Effector memory CD4-positive, alpha-beta T cell (primary cell): ENCODE data around the gene HORMAD2.
A peak's percentile ranks its signal among the peaks of the same experiment; 100 is the strongest.
"Not testable (repeated sequence)": the region's sequence is repeated elsewhere in the genome, so short reads cannot be mapped to it uniquely, and the experiment has no call there.

Source experiments
- DNase-seq, 3 donors: peaks; one replicate each; pipeline ENCODE4 v3.0.0-alpha.2; 2020
- H3K27ac ChIP-seq: 2 replicates; pipeline ENCODE4 v1.7.0; 2013; ENCODE audit warnings: mild to moderate bottlenecking, low read length, moderate library complexity; ENCODE audit not compliant: insufficient read depth, poor library complexity, severe bottlenecking
- H3K27me3 ChIP-seq: replicated peaks from 2 replicates; pipeline ENCODE4 v1.7.0; 2013; ENCODE audit warnings: mild to moderate bottlenecking, low read length; ENCODE audit not compliant: insufficient read depth, control insufficient read depth, poor library complexity, severe bottlenecking
- H3K36me3 ChIP-seq: 2 replicates; pipeline ENCODE4 v1.7.0; 2013; ENCODE audit warnings: mild to moderate bottlenecking, low read length, moderate library complexity; ENCODE audit not compliant: control insufficient read depth, insufficient read depth
- H3K4me1 ChIP-seq: 2 replicates; pipeline ENCODE4 v1.7.0; 2013; ENCODE audit warnings: low read length, mild to moderate bottlenecking; ENCODE audit not compliant: control insufficient read depth, insufficient read depth, poor library complexity, severe bottlenecking
- H3K4me3 ChIP-seq: 2 replicates; pipeline ENCODE4 v1.7.0; 2013; ENCODE audit warnings: low read length, low read depth, mild to moderate bottlenecking; ENCODE audit not compliant: insufficient read depth, poor library complexity, severe bottlenecking
- H3K9me3 ChIP-seq: 2 replicates; pipeline ENCODE4 v1.7.0; 2013; ENCODE audit warnings: mild to moderate bottlenecking, low read length, moderate library complexity; ENCODE audit not compliant: control insufficient read depth

Gene HORMAD2

GRCh38 chr22:30077279-30077880, 2.9 kb upstream of the HORMAD2 start:
- H3K9me3 ChIP-seq: no peaks in the 10 kb centered on the region
- H3K36me3 ChIP-seq: no peaks in the 10 kb centered on the region
- H3K4me3 ChIP-seq: no peak overlapping the region
- H3K27me3 ChIP-seq: no peaks in the 10 kb centered on the region
- no peak overlapping the region for H3K27ac ChIP-seq
- peaks cover 4% of the 10 kb centered on the region for H3K4me1 ChIP-seq
- no peak for DNase-seq

GRCh38 chr22:30078320-30079311, 1.6 kb upstream of the HORMAD2 start:
- peak overlapping the region; percentile 21 for H3K27ac ChIP-seq
- peak overlapping the region; percentile 7 for H3K4me3 ChIP-seq
- H3K9me3 ChIP-seq: no peaks in the 10 kb centered on the region
- no peaks in the 10 kb centered on the region for H3K27me3 ChIP-seq
- H3K36me3 ChIP-seq: no peaks in the 10 kb centered on the region
- H3K4me1 ChIP-seq: peaks cover 4% of the 10 kb centered on the region
- no peak for DNase-seq

GRCh38 chr22:30080805-30081204, 541 bp downstream of the HORMAD2 start:
- Histone ChIP-seq H3K27ac (no peak overlapping the region), H3K4me1 (peaks cover 4% of the 10 kb centered on the region), H3K36me3 (no peaks in the 10 kb centered on the region), H3K9me3 (no peaks in the 10 kb centered on the region), H3K27me3 (no peaks in the 10 kb centered on the region), H3K4me3 (no peak overlapping the region)
- DNase-seq: no peak

- no peaks in the 10 kb centered on the region for H3K36me3 ChIP-seq
- H3K27me3 ChIP-seq: no peaks in the 10 kb centered on the region
- DNase-seq: no peak
- H3K4me3 ChIP-seq: no peak overlapping the region
- H3K9me3 ChIP-seq: no peaks in the 10 kb centered on the region
- H3K27ac ChIP-seq: no peak overlapping the region
- H3K4me1 ChIP-seq: peaks cover 5% of the 10 kb centered on the region
These were observed 6.2 kb downstream of the HORMAD2 start for GRCh38 chr22:30086496-30086895.

- H3K9me3 ChIP-seq, H3K27ac ChIP-seq, H3K27me3 ChIP-seq, H3K36me3 ChIP-seq, H3K4me1 ChIP-seq, H3K4me3 ChIP-seq, DNase-seq: not testable (repeated sequence)
These were observed 6.8 kb downstream of the HORMAD2 start for GRCh38 chr22:30087037-30087436.

- Histone ChIP-seq H3K27ac (no peak overlapping the region), H3K4me1 (peaks cover 5% of the 10 kb centered on the region), H3K36me3 (no peaks in the 10 kb centered on the region), H3K27me3 (no peaks in the 10 kb centered on the region), H3K9me3 (no peaks in the 10 kb centered on the region), H3K4me3 (no peak overlapping the region)
- DNase-seq: no peak
These were observed 7.3 kb downstream of the HORMAD2 start for GRCh38 chr22:30087611-30088010.

GRCh38 chr22:30088468-30088867, 8.2 kb downstream of the HORMAD2 start:
- no peaks in the 10 kb centered on the region for H3K9me3 ChIP-seq
- no peak for DNase-seq

GRCh38 chr22:30089655-30089974, 9.4 kb downstream of the HORMAD2 start:
- H3K9me3 ChIP-seq: no peaks in the 10 kb centered on the region
- H3K4me1 ChIP-seq: peaks cover 5% of the 10 kb centered on the region
- no peaks in the 10 kb centered on the region for H3K27me3 ChIP-seq
- no peak for DNase-seq
- no peak overlapping the region for H3K27ac ChIP-seq
- no peaks in the 10 kb centered on the region for H3K36me3 ChIP-seq
- no peak overlapping the region for H3K4me3 ChIP-seq

More at GRCh38 chr22:30088468-30088867, 8.2 kb downstream of the HORMAD2 start:
- Histone ChIP-seq H3K4me1 (peaks cover 5% of the 10 kb centered on the region), H3K4me3 (no peak overlapping the region), H3K36me3 (no peaks in the 10 kb centered on the region), H3K27ac (no peak overlapping the region), H3K27me3 (no peaks in the 10 kb centered on the region)

GRCh38 chr22:30092686-30093085, 12.4 kb downstream of the HORMAD2 start:
- DNase-seq: no peak
- H3K27ac ChIP-seq: no peak overlapping the region

GRCh38 chr22:30094804-30095203, 14.5 kb downstream of the HORMAD2 start:
- Histone ChIP-seq H3K4me3 (no peak overlapping the region), H3K36me3 (no peaks in the 10 kb centered on the region), H3K27ac (no peak overlapping the region), H3K4me1 (no peaks in the 10 kb centered on the region), H3K27me3 (no peaks in the 10 kb centered on the region), H3K9me3 (no peaks in the 10 kb centered on the region)
- no peak for DNase-seq

More at GRCh38 chr22:30092686-30093085, 12.4 kb downstream of the HORMAD2 start:
- no peak overlapping the region for H3K4me3 ChIP-seq
- H3K27me3 ChIP-seq: no peaks in the 10 kb centered on the region
- no peaks in the 10 kb centered on the region for H3K4me1 ChIP-seq
- H3K9me3 ChIP-seq: no peaks in the 10 kb centered on the region
- no peaks in the 10 kb centered on the region for H3K36me3 ChIP-seq
